HCT116 (cell line): Measurements from ENCODE around the gene HOXB1. TPM values are rescaled to one million over a fixed set of nuclear protein-coding genes. Genes with fewer than 3 reads are reported as not detected.

ENCODE experiments used
- ATAC-seq: fragments of 200-7000 bp; cut with Tn5 transposase; 2 replicates; pipeline ENCODE4 v1.9.1; 2020; ENCODE audit warnings: mild to moderate bottlenecking, moderate library complexity
- BruUV-seq: library from RNA; stranded (reverse); fragments of 400-500 nt; replicated peaks from 2 replicates; lab custom pipeline; 2021; lab: Mats Ljungman, UMichigan
- CTCF ChIA-PET: fragments of 300-600 bp; sonication (Branson Sonifier 250); formaldehyde crosslinking; loops from one replicate; lab custom pipeline; 2021; ENCODE audit warnings: antibody characterized with exemption; lab: Charles Lee
- POLR2A ChIA-PET: fragments of 300-600, 350-600 bp; sonication (Branson Sonifier 250); formaldehyde crosslinking; loops from one replicate; lab custom pipeline; 2021; ENCODE audit warnings: antibody characterized with exemption; lab: Charles Lee
- RAD21 ChIA-PET, 2 experiments: fragments of 300-600 bp; sonication (Branson Sonifier 250); formaldehyde crosslinking; loops; one replicate each; lab custom pipeline; 2023; ENCODE audit warnings: low total read pairs in 2 of 2; ENCODE audit not compliant: uncharacterized antibody in 2 of 2, unreplicated experiment in 2 of 2, low non-redundant PET in 1 of 2; lab: Charles Lee
- DNase-seq: peaks from one replicate; pipeline ENCODE4 v3.0.0-alpha.2; 2010; ENCODE audit warnings: low read depth, low spot score
- H2AFZ ChIP-seq: fragments of 200-600 bp; shearing (Covaris generic), sonication (generic); 2 replicates; pipeline ENCODE4 v1.6.1; 2017; ENCODE audit warnings: low read depth, mixed run types, mixed read lengths, antibody characterized with exemption, low read length; ENCODE audit not compliant: poor library complexity, severe bottlenecking
- H3K27ac ChIP-seq: 2 replicates; pipeline ENCODE4 v1.5.1; 2012; ENCODE audit warnings: low read depth, low read length
- H3K27me3 ChIP-seq: fragments of 200-600 bp; sonication (generic); 2 replicates; pipeline ENCODE4 v1.6.1; 2016; ENCODE audit warnings: mixed run types, low read length, mixed read lengths; ENCODE audit not compliant: insufficient read depth
- H3K36me3 ChIP-seq, 2 experiments: fragments of 200-500 bp in 1 of 2; fragments of 200-600 bp in 1 of 2; sonication (Bioruptor generic) in 1 of 2; sonication (generic) in 1 of 2; 2 replicates each; pipeline versions ENCODE4 v1.5.1 to v1.6.1; 2014 to 2016; ENCODE audit warnings: low read length in 2 of 2, inconsistent platforms in 1 of 2, mixed read lengths in 1 of 2, mixed run types in 1 of 2; ENCODE audit not compliant: insufficient read depth in 2 of 2, control insufficient read depth in 1 of 2
- H3K4me1 ChIP-seq, 2 experiments: fragments of 200-600 bp in 1 of 2; sonication (generic) in 1 of 2; 2 replicates each; pipeline versions ENCODE4 v1.5.1 to v1.6.1; 2012 to 2017; ENCODE audit warnings: low read length in 2 of 2, inconsistent platforms in 1 of 2, mild to moderate bottlenecking in 1 of 2, mixed read lengths in 1 of 2, mixed run types in 1 of 2, moderate library complexity in 1 of 2; ENCODE audit not compliant: insufficient read depth in 2 of 2, control insufficient read depth in 1 of 2
- H3K4me2 ChIP-seq: fragments of 200-600 bp; sonication (generic); 2 replicates; pipeline ENCODE4 v1.6.1; 2017; ENCODE audit warnings: mixed run types, low read length, mixed read lengths
- H3K4me3 ChIP-seq, 2 experiments: fragments of 200-600 bp in 1 of 2; sonication (generic) in 1 of 2; replicated peaks in 1 of 2; 2 replicates each; pipeline ENCODE4 v1.5.1; 2011 to 2016; ENCODE audit warnings: low read length in 2 of 2, control low read depth in 1 of 2, low read depth in 1 of 2, mild to moderate bottlenecking in 1 of 2, mixed read lengths in 1 of 2, mixed run types in 1 of 2
- H3K79me2 ChIP-seq: fragments of 200-600 bp; sonication (generic); 2 replicates; pipeline ENCODE4 v1.6.1; 2017; ENCODE audit warnings: mild to moderate bottlenecking, mixed run types, low read length, moderate library complexity, mixed read lengths; ENCODE audit not compliant: insufficient read depth
- H3K9ac ChIP-seq: fragments of 200-600 bp; sonication (generic); 2 replicates; pipeline ENCODE4 v1.6.1; 2016; ENCODE audit warnings: low read length, mixed read lengths
- H3K9me2 ChIP-seq: fragments of 200-600 bp; sonication (generic), shearing (Covaris generic); 2 replicates; pipeline ENCODE4 v1.6.1; 2017; ENCODE audit warnings: mixed run types, mild to moderate bottlenecking, moderate library complexity; ENCODE audit not compliant: insufficient read depth
- H3K9me3 ChIP-seq, 2 experiments: fragments of 200-500 bp in 1 of 2; fragments of 200-600 bp in 1 of 2; sonication (Bioruptor generic) in 1 of 2; sonication (generic) in 1 of 2; 2 replicates each; pipeline ENCODE4 v1.6.1; 2014 to 2017; ENCODE audit warnings: low read length in 2 of 2, mixed read lengths in 2 of 2, inconsistent platforms in 1 of 2, low read depth in 1 of 2, mild to moderate bottlenecking in 1 of 2, mixed run types in 1 of 2, moderate library complexity in 1 of 2; ENCODE audit not compliant: control insufficient read depth in 1 of 2, insufficient read depth in 1 of 2
- H4K20me1 ChIP-seq: fragments of 200-600 bp; sonication (generic), shearing (Covaris generic); 2 replicates; pipeline ENCODE4 v1.6.1; 2017; ENCODE audit warnings: mixed run types, mild to moderate bottlenecking, moderate library complexity; ENCODE audit not compliant: insufficient read depth
- ATF3 ChIP-seq: IDR thresholded peaks from 2 replicates; pipeline ENCODE4 v1.6.1; 2012
- CBX3 ChIP-seq: IDR thresholded peaks from 2 replicates; pipeline ENCODE4 v1.6.1; 2012; ENCODE audit warnings: low read depth
- CEBPB ChIP-seq: IDR thresholded peaks from 2 replicates; pipeline ENCODE4 v1.6.1; 2012; ENCODE audit warnings: low read depth
- EGR1 ChIP-seq: IDR thresholded peaks from 2 replicates; pipeline ENCODE4 v1.6.1; 2012; ENCODE audit warnings: low read depth
- ELF1 ChIP-seq: IDR thresholded peaks from 2 replicates; pipeline ENCODE4 v1.6.1; 2012; ENCODE audit warnings: low read depth, borderline replicate concordance
- EZH2 ChIP-seq: fragments of 200-600 bp; sonication (generic); IDR thresholded peaks from 2 replicates; pipeline ENCODE4 v1.6.1; 2017; ENCODE audit warnings: antibody characterized with exemption, mixed run types
- EZH2phosphoT487 ChIP-seq: fragments of 200-600 bp; IDR thresholded peaks from 2 replicates; pipeline ENCODE4 v1.6.1; 2018; ENCODE audit warnings: antibody characterized with exemption, borderline replicate concordance
- SIN3A ChIP-seq: IDR thresholded peaks from 2 replicates; pipeline ENCODE4 v1.6.1; 2012; ENCODE audit warnings: low read depth
- SP1 ChIP-seq: IDR thresholded peaks from 2 replicates; pipeline ENCODE4 v1.6.1; 2012; ENCODE audit warnings: low read depth
- TCF7L2 ChIP-seq: IDR thresholded peaks from 2 replicates; pipeline ENCODE4 v1.7.0; 2011; ENCODE audit warnings: borderline replicate concordance, inconsistent platforms; ENCODE audit not compliant: insufficient read depth, insufficient read length; ENCODE audit errors: extremely low read depth
- ZBTB33 ChIP-seq: IDR thresholded peaks from 2 replicates; pipeline ENCODE4 v1.6.1; 2011; ENCODE audit warnings: mild to moderate bottlenecking, low read length, moderate library complexity; ENCODE audit not compliant: insufficient replicate concordance; ENCODE audit errors: extremely low read depth
- ZFX ChIP-seq: fragments of 450-650 bp; IDR thresholded peaks from 2 replicates; pipeline ENCODE4 v1.6.1; 2017
- ZNF274 ChIP-seq: fragments of 200-500 bp; sonication (Bioruptor generic); IDR thresholded peaks from 2 replicates; pipeline ENCODE4 v1.6.1; 2014; ENCODE audit warnings: mild to moderate bottlenecking, low read depth, low read length, inconsistent platforms
- intact Hi-C: fragments of 100-400 bp; cut with micrococcal nuclease; formaldehyde crosslinking; loops from 2 replicates; pipeline ENCODE4 v1.10.0; 2022
- total RNA-seq: library from RNA; stranded (reverse); gene quantifications from one replicate; pipeline ENCODE4 v1.2.1, GENCODE V29; 2021; ENCODE audit not compliant: unreplicated experiment
- TF ChIP-seq, protein P1 (sequence below): IDR thresholded peaks from 2 replicates; pipeline ENCODE4 v1.6.1; 2012

The HOXB1 gene
- total RNA-seq, 1 experiment from 2014 or later, result not detected

GRCh38 chr17:48553826-48554225, 23.0 kb upstream of the HOXB1 start:
- Histone ChIP-seq H4K20me1 (no peaks in the 10 kb centered on the region), H3K4me1 (peaks cover 0 to 4% of the 10 kb centered on the region in 2 experiments; a peak in 1 of 4 replicates), H3K27me3 (no peaks in the 10 kb centered on the region), H3K27ac (no peak overlapping the region), H3K9me2 (no peaks in the 10 kb centered on the region), H3K79me2 (no peaks in the 10 kb centered on the region)
- ATAC-seq, result no peak
- POLR2A ChIA-PET, result no interaction called here
- TF ChIP-seq ZNF274 (no peak), ELF1 (no peak), EZH2 (no peak), EZH2phosphoT487 (no peak), ZBTB33 (no peak), CBX3 (no peak), SIN3A (no peak), TCF7L2 (no peak), ATF3 (no peak), CEBPB (no peak), EGR1 (no peak), ZFX (no peak), SP1 (no peak)
- TF ChIP-seq, protein P1, sequence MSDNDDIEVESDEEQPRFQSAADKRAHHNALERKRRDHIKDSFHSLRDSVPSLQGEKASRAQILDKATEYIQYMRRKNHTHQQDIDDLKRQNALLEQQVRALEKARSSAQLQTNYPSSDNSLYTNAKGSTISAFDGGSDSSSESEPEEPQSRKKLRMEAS, result no peak
- TF ChIP-seq, all 23 proteins: peak for 0
- Histone ChIP-seq H3K4me3 (no peak overlapping the region), H3K9ac (no peak overlapping the region), H3K36me3 (peaks cover 0 to 4% of the 10 kb centered on the region in 2 experiments; a peak in 1 of 4 replicates), H2AFZ (no peak overlapping the region), H3K9me3 (no peaks in the 10 kb centered on the region), H3K4me2 (no peak overlapping the region)
- DNase-seq, result no peak
- ChIA-PET RAD21 (no interaction called here), CTCF (no interaction called here)
- BruUV-seq, result no TSS peak
- intact Hi-C loops, result no loop called here
